Esophagus mucosa (tissue), 1 donor: ENCODE data around the gene WIZ. TPM values are rescaled to one million over a fixed set of nuclear protein-coding genes. Genes with fewer than 3 reads are reported as not detected.
"Not testable (repeated sequence)": the region's sequence is repeated elsewhere in the genome, so short reads cannot be mapped to it uniquely, and the experiment has no call there.

Source experiments
- ATAC-seq: fragments of 200-7000 bp; cut with Tn5 transposase; one replicate; pipeline ENCODE4 v1.9.1; 2020
- total RNA-seq: library from RNA; stranded (reverse); gene quantifications from one replicate; pipeline ENCODE4 v1.2.4, GENCODE V29; 2023
- donor health status: DM: yes; HTN: yes; CAD: no.

The WIZ gene
- total RNA-seq, 1 donor from 2014 or later = 19.4 TPM

DNA sequence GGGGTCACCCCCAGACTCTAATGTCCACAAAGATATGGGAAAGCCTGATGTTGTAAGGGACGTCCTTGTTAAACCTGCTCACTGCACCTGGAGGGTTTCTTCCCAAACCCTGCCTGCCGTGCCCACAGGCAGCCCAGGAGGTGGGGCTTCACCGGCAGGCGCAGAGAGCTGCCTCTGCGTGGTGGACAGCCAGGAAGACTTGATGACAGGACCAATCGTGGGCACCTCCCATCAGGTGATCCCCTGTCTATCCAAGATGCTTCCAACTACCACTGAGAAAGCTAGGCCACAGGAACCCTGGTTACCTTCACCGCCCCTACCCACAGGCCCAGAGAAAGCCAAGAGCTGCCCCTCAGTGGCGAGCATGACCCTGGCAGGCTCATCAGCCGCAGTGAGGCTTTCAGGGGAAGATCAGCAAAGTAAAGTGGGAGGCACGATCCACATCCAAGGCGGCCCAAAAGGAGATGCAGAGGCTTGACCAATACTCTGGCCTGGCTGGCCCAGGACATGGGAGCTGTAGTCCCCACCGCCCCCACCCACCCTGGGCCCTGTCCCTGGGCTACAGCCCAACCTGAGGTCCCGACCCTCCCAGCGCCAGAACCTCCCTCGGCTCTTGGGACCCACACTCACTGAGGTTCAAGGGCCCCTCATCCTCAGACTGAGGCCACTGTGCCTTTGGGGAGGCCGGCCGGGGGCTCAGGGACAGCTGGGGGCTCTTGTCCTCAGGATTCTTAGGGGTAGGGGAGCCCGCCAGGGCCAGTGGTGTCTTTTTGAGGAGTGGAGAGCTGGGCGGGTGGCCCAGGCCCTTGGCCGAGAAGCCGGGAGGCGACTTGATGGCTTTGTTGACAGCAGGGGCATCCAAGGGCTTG, 20.6 kb downstream of the WIZ start:
- no peak for ATAC-seq

DNA sequence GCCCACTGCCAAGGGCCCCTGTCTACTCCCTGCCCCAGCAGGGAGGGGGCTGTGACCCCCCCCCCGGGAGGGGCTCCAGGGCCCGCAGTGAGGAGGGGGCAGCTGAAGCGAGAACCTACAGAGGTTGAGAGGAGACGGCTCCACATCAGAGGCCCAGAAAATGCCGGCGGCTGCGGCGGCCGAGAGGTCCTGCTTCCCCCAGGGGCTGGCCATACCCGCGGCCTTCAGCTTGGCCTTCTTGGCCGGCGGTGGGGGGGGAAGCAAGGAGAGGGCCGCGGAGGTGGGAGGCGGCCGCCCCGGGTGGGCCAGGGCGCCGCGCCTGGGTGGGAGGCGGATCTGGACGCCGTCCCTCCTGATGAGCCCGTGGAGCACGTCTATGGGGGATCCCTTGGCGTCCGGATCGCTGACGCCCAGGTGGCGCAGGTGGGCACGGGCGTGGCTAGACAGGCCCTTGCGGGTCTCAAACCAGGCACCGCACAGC, 21.7 kb downstream of the WIZ start:
- no peak for ATAC-seq

DNA sequence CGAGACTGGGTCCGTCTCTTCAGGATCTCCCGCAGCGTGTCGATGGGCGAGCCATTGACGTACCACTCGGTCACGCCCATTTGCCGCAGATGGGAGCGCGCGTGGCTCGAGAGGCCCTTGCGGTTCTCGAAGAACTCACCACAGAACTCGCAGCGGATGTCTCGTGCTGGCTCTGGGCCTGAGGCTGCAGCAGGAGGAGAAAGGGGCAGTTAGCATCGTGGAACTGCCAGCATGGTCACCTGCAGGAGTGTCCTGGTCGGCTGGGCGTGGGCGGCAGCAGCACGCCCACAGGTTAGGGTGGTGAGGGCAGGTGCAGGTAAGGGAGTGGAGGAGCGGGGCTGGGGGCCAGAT, 22.4 kb downstream of the WIZ start:
- no peak for ATAC-seq

DNA sequence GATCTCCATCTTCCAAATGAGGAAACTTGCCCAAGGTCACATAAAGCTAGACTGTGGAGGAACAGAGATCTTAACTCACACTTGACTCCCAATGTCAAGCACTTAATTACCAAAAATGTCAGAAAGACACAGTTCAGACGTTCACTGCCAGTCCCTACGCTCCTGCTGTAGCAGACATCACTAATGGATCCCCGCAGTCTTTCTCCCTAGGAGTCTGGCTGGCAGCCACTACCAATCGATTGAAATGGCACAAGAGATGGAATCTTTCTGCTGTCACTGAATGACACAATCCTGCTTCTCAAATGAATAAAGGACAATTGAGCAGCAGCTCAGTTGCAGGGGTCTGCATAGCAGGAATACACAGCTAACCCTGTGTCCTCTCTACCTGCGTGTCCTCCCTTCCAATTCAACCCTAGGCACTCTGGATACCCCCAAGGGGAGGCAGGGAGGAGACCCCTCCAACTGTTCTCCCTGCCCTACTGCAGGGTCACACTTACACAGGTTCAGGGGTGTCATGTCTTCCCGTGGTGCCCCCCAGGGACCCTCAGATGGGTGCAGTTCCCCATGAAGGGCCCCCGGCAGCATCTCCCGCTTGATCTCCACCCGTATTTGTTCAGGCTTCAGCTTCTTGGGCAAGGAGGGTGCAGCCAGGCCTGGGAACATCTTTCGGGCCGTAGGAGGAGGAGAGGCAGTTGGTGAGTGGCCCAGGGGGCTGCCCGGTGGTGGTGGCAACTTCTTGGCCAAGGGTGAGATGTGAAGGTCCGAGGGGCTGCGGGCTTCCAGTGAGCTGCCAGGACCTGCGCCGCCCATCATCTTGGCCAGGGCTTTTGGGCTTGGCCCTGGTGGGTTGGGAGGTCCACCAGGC, 23.0 kb downstream of the WIZ start:
- no peak for ATAC-seq

DNA sequence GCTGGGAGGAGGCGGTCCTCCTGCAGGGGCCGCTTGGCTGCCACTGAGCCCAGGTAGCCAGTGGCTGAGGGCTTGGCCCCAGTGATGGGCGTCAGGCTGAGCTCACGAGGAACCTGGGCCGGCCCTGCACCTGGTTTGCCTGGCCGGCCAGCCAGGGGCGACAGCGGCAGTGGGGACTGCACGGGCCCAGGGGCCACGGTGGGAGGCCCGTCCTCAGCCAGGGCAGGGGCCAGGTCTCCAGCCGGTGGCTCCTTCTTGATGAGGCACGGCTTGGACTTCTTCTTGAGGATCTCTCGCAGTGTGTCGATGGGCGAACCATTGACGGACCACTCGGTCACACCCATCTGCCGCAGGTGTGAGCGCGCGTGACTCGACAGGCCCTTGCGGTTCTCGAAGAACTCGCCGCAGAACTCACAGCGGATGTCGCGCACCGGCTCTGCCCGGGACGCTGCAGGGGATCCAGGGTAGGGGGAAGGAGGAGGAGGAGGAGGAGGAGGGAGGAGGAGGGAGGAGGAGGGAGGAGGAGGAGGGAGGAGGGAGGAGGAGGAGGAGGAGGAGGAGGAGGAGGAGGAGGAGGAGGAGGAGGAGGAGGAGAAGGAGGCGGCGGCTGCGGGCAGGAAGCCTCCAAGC, 24.3 kb downstream of the WIZ start:
- no peak for ATAC-seq

DNA sequence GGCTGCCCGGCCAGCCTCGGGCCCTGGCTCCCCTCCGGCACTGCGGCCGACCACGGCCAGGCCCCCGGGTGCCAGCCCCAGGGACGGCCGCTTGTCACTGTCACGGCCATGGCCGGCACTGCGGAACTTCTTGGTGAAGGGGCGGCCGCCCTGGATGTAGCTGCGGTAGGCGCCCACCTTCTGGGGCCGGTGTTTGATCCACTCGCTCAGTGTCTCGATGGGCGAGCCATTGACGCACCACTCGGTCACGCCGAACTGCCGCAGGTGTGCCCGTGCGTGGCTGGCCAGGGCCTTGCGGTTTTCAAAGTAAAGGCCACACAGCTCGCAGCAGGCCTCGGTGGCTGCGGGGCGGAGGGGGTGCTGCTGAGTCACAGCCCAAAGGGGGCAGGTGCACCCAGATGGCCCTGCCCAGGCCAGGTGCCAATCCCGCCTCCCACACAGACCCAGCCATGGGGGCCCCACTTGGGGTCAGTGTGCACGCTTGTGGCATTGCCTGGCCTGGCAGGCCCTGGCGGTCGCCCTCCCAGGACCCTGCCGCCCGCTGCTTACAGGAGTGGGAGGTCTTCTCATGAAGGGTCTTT, 25.0 kb downstream of the WIZ start:
- no peak for ATAC-seq

DNA sequence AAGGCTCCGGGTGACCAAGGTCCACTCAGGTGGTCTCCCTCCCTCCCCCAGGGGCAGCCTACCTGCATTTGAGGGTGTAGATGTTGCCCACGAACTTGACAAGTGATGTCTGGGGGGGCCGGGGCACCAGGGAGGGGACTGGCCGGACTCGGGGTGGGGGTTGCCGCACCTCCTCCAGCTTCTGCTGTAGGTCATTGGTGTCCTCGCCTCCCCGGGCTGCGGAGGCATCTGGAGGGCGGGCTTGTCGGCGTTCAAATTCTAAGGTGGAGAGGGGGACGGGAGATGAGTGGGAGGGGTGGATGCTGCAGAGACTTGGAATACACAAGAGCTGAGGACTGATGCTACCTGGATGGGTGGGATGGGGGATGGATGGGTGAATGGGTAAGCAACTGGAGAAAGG, 25.6 kb downstream of the WIZ start:
- ATAC-seq = no peak

DNA sequence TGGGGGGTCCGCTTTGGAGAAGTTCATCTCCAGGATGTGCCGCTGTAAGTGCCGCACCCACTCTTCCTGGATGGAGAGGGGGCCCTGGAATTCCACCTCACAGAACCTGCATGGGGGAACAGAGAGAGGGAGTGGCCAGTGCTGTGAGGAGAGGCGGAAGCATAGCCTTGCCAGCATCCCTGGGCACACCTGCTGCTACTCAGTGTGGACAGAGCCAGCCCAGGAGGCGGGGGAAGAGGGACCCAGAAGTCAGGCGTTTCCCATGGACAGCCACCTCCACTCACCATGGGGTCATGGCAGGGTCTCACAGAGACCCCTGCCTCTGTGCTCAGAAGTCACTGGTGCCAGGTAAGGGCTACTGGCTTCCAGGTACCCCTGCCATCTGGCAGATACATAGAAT, 26.6 kb downstream of the WIZ start:
- ATAC-seq = no peak

DNA sequence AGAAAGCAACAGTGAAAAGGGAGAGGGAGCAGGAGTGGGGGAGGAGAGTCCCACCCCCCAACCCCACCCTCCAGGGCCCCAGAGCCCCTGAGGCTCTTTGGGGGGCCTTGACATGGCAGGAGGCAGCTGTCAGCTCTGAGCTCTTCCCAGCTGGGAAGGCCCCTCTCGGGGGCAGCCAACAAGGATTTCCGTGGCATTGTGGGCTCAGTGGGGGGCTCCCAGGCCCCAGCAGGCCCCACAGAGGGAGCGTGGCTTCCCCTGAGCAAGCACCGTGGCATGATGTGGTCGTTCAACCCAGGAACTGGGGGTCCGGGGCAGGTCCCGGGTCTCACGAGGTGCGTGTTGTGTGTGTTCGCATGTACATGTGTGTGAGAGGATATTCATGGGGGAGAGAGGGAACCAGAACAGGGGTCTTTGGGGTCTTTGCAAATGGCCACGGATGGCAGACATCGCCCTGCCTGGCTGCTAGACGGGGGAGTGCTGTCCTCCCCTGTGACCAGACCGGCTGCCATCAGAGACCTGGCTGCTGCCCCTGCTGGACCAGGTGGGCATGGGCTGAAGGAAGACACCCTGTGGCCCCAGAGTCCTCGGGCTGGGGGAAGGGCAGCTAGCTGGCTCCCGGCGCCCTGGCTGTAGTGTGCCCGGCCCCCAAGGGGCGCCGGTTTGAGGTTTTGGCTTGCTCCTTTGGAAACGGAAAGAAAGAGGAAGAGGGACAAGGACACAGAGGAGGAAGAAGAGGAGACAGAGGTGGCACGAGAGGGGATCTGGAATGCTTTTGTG, 27.3 kb downstream of the WIZ start:
- no peak for ATAC-seq

DNA sequence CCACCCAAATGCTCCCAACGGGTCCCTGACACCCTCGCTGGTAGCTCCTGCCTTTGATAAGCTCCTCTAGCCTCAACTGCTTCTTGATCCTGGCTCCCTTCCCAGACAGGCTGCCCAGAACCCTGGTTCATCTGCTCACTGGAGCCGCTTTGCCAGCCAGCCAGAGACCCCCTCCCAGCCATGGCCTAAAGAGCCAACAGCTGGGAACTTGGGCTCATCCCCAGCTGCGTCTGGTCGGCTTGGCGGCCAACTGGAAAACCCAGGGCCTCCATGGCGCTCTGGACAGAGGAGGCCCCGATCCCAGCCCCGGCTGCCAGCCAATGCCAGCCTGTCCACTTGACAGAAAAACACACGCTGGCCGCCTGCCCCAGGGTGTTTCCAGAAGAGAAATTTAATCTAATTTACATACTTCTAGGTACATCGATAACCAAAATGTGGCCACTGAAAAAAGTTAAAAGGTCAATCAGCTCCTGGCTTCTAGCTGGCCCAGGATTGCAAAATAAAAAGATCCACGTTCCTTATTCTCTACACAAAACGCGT, 28.0 kb downstream of the WIZ start:
- ATAC-seq = no peak

DNA sequence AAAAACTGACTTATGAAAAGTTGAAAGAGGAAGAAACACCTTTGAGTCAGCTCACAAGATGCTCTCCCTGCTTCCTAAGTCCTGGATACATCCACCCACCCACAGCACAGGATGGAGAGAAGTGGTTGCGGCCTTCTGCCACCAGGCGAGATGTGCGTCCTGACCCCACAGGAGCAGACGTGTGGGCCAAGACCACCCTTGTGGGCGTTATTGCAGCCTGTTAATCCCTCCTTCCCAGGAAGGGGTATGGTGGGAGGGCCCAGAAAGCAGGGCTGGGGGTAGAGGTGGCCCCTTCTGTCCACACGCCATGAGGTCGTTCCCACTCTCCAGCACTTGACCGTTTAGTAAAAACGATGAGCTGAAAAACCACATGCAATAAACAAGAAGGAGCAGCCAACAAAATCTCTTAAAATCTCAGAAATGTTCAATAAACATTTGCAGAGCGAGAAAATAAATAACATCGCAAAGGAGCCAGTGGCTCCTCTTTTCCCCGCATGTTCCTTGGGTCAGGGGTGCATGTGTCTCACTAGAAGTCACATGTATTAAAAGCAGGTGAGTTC, 28.5 kb downstream of the WIZ start:
- no peak for ATAC-seq

DNA sequence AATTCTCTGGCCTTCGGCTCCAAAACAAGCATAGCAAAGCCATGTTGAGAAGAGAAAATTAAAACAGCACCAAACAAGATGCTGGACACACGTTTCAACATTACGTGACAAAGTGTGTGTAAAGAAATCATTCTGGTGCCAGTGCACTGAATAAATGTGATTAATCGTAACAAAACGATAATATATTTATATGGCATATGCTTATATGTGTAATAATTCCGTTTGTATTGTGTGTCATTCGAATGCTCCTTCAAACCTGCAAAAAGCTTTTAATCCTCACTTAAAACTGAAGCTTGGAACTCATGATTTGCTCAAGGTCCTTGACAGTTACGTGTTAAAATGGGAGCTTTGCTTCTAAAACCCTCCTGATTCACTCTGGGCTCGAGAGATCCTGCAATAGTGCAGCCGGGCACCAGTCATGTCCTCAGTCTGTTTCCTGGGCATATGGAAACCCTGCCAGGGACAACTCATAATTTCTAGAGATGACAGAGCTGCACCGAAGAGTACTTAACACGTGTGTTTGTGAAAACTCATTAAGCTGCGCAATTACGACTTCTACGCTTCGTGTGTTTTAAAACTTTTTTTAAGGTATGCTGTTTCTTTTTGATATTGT, 30.2 kb downstream of the WIZ start:
- ATAC-seq = no peak

DNA sequence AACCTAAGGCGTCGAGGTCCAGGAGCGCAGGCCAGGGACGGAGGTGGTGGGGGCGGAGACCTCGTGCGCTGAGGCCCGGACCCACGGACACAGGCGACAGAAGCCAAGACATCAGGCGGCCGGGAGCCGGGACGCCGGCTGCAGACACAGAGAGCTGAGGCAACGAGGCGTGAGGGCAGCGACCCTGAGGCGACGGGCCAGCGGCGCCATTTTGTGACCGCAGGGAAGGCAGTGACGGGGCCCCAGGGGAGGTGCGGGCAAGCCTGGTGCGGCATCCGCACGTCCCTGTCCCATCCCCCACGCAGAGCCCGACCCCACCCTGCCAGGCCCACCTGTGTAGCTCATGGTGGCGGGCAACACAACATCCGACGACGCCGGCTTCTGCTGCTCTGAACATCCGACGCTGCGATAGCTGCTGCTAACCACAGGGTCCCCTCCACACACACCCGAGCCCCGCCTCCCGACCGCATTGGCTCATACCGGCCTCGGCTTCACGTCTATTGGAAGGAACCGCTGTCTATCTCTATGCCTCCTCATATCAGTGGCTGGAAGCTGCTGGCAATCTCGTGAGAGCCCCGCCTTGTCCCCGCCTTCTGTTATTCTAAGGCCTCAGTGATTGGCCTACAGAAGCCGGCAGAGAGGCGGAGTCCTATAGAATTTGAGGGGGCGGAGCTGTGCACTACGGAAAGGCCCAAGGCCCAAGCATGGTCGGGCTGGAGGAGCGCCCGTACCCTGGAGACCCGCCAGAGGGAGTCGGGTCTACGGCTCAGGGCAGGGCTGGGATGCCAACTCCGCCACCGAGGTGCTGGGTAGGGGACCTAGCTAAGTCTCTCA, 31.0 kb downstream of the WIZ start, which contains the start of gene AKAP8L:
AKAP8L (minus strand) TSS at position 410 of the 834 bp plus-strand sequence; CDS start at position 345, 65 bp downstream.
- ATAC-seq = peak; percentile 98

DNA sequence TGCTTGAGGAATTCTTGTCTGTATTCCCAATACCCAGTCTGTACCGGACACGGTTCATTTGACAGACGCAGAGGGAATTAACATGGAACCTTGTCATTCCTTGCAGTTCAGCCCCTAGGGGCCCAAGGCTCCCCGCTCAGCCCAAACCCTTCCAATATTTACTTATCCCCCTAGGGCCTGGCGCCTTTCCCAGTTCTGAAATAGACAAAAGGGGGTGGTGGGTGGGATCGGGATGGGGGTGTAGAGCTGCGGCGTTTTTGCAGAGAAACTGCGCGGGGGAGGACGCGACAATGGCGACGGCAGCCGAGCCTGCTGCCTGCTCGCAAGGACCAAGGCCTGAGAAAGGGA, 31.6 kb downstream of the WIZ start:
- ATAC-seq = peak; percentile 2

DNA sequence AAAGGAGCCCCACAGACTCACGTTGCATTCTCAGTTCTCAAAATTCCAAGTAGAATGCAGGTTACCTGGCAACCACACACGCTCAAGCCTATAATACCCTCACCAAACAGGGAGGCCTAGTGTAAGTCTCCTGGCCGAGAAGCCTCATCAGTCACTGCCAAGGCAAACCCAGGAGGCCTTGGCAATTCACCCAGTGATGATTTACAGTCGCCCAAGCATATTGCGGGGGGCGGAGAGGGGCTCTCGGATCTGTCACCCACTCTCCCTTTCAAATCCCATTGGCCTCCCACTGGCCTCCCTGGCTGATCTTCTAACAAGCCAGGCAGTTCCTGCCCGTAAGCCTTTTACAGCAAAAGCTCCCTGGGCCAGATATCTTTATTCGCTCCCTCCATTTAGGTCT, 32.1 kb downstream of the WIZ start:
- ATAC-seq = peak; percentile 12

DNA sequence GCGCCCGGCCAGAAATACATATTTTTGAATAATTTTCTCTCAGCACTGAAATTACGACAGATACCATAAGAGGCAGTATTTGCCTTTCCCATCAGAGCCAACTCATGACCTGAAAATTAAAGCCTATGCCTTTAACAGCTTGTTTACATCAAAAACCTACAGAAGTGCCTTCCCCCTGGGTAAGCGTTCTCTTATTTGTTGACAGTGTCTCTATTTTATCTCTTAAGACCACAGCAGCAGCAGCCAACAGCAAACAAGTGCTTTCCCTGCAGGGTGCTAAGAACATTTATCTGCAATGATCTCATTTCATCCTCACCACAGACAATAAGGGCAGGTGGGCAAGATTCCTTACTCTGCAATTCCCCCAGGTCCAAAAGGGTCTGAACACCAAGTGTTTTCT, 36.9 kb downstream of the WIZ start:
- ATAC-seq = no peak

DNA sequence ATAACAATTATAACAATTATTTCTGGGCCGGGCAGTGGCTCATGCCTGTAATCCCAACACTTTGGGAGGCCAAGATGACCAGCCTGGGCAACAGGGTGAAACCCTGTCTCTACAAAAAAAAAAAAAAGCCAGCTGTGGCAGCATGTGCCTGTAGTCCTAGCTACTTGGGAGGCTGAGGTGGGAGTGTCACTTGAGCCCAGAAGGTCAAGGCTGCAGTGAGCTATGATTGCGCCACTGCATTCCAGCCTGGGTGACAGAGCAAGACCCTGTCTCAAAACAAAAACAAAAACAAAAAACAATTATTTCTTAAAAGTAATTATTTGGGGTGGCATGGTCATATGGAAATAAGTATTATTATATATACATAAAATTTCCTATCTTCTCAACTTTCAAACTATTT, 38.4 kb downstream of the WIZ start:
- not testable (repeated sequence) for ATAC-seq

DNA sequence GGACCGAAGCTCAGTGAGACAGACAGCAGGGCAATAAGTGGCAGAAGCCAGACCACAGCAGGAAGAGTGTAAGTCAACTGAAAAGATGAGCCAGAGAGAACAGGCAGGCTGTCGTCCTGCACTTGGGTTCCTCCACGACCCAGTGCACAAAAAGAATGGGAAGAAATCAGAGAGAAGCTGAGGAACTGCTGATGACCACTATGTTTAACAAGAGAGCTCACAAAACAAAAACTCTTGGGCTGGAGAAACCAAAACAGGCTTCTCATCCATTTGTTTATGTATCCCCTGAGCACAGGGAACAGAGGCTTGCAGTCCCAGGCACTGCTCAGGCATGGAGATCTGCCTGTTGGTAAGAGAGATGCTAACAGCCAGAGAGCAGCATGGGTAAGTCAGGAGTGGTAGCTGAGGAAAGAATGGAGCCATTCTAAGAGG, 45.0 kb downstream of the WIZ start:
- no peak for ATAC-seq

DNA sequence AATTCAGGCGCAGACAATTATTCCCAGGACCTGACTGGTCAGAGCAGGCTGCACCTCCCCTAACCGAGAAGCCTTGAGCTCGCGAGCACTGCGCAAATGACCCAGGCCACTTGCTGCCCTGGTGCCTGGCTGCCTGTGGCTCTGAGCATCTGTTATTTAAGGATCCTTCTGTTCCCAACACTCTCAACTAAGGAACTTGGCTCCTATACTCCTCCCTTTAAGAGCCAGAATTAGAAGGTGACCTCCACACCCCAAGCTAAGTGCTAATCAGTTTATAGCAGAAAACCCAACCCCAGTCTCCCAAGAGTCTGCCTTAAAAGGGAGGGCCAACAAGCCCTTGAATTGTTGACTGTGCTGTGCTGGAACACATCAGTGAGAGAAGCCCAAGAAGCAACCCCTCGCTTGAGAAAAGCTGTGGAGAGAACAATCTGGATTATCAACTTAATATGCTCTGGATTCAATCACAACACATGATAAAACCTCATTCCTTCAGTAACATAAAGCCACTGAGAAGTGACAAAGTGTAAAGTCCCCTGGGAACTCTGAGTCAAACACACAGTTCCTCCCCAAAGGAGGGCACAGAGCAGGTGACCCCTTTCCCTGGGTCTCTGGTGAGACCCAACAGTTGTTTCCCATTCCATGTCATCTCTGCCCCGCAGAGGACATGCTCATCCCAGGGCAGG, 45.5 kb downstream of the WIZ start:
- no peak for ATAC-seq
